SHP77 treated with DMSO at 0.1 percent for 48 hours (cell line): ENCODE data around the gene ARMC9.
"Not testable (repeated sequence)": the region's sequence is repeated elsewhere in the genome, so short reads cannot be mapped to it uniquely, and the experiment has no call there.

Experiments
- DNase-seq: peaks from one replicate; lab custom pipeline; 2025; lab: John Stamatoyannopoulos, UW

The ARMC9 gene

DNA sequence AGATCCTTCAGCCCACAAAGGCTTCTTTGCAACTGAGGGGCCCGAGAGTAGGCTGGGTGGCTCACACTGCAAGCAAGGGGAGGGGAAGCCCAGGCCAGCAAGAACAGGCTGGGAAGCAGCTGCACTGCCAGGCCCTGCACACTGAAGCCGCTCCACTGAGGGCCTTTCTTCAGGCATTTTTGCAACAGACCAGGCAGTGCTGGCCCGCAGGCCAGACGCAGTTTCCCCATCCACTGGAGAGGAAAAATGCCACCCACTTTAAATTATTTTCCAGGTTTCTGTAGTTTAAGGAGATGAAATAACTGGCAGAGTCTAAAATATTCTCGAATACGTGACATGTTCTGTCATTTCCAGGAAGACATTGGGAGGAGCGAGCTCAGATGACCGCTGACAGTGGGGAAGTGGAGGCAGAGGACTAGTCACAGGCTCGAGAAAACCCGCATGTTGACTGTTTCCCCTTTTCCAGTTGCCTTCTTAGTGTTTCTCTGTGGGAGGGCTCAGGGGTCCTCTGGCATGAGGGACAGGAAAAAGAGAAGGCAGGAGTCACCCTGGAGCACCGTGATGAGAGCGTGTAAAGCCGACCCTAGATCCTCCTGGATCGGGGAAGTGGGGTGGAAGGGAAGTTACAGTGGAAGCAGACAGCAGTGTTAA is 143.8 kb downstream of the ARMC9 start:
- no peak for DNase-seq

DNA sequence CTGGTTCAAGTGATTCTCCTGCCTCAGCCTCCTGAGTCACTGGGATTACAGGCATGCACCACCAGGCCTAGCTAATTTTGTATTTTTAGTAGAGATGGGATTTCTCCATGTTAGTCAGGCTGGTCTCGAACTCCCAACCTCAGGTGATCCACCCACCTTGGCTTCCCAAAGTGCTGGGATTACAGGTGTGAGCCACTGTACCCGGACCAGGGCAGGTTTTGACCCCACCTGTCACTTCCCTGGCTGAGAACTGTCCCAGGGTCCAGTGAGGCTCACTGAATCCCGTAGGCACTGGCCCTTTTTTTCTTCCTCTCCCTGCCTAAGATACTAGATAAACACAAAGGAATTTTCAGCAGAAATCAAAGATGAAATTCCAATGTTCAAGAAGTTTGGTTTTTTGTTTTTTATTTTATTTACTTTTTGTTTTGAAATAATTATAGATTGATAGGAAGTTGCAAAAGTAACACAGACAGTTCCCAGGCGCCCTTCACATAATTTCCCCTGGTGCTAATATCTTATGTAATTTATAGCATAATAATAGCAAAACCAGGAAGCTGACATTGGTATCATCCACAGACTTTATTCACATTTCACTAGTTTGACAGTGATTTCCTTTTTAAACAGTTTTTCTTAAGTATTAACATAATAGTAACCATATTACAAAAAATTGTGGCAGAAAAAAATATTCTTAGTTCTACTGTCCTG is 144.7 kb downstream of the ARMC9 start:
- DNase-seq: no peak

GRCh38 chr2:231343988-231344387 is 145.6 kb downstream of the ARMC9 start:
- no peak for DNase-seq

DNA sequence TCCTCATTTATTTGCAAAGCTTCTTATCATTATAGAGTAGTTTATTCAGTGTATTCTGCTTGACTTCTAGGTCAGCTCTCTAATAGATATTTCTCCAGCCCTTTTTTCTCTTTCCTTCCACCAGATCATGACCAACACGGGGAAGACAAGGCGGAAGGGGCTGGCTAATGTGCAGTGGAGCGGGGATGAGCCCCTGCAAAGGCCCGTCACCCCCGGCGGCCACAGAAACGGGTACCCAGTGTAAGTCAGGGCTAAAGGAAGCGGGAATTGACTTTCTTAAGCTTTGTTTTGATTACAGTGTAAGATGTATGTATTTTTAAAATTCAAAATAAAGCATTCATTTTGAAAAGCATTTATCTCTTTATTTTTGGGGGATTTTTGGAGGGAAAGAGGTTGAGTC is 146.4 kb downstream of the ARMC9 start:
- no peak for DNase-seq

GRCh38 chr2:231347081-231347480 is 148.7 kb downstream of the ARMC9 start:
- no peak for DNase-seq

GRCh38 chr2:231347638-231348037 is 149.2 kb downstream of the ARMC9 start:
- no peak for DNase-seq

- no peak for DNase-seq
Observed at GRCh38 chr2:231348173-231348572, 149.7 kb downstream of the ARMC9 start.

DNA sequence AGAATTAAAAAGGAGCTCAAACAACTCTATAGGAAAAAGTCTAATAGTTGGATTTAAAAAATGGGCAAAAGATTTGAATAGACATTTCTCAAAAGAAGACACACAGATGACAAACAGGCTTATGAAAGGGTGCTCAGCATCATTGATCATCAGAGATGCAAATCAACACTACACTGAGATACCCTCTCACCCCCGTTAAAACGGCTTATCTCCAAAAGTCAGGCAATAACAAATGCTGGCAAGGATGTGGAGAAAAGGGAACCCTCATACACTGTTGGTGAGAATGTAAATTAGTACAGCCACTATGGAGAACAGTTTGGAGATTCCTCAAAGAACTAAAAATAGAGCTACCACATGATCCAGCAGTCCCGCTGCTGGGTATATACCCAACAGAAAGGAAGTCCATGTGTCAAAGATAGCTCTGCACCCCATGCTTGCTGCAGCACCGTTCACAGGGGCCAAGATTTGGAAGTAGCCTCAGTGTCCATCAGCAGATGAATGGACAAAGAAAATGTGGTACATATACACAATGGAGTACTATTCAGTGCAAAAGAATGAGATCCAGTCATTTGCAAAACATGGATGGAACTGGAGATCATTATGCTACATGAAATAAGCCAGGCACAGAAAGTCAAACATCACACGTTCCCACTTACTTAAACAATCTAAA is 150.4 kb downstream of the ARMC9 start:
- no peak for DNase-seq

- DNase-seq: not testable (repeated sequence)
Observed at GRCh38 chr2:231349374-231349735, 150.9 kb downstream of the ARMC9 start.

DNA sequence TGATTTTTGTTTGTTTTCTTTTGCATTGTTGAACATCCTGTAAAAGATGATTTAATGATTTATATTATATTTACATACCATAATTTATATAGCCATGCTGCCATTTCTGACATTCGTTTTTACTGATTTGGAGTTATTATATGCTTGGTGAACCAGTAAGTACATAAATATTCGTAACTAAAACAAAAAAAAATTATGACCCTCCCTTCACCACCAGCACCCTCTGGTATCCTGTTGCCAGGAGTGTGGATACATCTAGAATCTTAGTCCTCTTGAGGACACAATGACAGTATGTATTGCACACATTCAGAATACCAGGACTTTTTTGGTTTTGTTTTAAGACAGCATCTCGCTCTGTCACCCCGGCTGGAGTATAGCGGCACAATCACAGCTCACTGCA is 153.2 kb downstream of the ARMC9 start:
- no peak for DNase-seq

DNA sequence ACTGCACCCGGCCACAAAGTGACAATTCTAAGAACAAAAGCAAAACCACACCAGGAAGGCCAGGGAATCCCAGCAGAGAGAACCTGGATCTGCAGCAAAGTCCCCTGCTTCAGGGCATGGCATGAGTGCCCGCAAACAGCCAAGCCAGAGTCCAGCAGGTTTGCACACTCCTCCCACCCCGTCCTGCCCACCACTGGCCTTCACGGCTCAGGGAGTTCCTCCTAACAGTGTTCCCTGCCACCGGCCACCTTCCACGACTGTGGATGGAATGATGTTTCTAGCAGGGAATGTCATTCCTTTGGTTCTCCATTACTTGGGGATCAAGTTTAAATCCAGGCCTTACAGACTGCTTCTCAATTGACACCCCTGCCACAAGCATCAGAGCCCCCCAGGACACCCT is 155.0 kb downstream of the ARMC9 start:
- no peak for DNase-seq

DNA sequence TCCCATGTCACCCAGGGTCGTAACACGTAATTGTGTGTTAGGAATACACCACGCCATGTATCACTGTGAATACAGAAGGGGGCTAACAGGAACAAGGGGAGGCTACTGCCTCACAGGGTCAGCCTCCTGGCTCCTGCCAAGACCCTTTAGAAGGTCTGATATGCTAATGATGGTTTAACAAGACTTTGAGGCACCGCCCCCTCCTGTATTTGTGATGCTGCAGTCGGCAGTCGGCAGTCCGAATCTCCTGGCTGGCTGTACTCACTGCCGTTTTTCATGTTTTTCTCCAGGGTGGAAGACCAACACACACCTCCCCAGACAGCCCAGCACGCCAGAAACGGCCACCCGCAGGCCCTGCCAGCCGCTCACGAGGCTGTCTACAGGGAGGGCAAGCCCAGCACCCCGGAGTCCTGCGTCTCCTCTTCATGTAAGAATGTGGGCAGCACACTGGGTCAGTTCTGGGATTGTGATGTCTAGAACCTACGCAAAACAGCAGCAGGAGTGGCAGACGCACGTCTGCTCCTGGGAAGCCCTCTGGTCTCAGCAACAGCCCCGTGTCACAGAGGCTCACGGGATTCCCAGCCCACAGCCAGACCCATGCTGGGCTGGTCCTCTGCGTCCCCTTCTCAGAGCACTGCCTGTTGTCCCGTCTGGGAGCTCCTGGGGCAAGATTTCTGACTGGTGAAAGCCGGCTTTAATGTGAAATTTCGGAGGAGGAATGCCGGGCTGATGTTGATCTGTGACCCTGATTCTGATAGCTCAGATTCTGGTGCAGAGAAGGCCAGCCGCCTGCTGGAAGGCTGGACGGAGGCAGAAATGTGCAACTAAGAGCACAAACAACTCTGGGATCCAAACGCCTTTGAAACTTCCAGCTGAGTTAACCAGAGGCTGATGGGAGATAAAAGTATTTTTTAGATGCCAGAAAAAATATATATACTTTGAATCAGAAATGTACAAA is 157.4 kb downstream of the ARMC9 start:
- DNase-seq: no peak

GRCh38 chr2:231356466-231356844 is 158.0 kb downstream of the ARMC9 start:
- DNase-seq: no peak

DNA sequence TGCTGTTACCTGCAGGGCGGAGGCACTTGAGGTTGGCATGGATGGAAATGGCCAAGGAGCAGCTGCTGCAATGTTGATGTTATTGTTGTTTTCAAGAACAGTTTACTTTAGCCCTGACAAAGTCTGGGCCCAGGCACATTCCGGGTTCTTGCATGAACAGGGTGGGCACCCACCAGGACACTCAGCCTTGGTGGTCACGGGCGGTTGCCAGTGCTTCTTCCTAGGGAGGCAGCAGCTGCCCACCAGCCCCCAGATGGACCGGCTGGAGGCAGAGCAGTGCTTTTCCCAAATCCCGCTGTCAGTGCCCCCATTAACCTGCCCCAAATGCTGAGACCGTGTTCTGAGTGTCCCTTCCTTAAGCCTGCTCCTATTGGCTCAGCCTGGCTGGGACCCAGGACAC is 158.6 kb downstream of the ARMC9 start:
- DNase-seq: no peak

DNA sequence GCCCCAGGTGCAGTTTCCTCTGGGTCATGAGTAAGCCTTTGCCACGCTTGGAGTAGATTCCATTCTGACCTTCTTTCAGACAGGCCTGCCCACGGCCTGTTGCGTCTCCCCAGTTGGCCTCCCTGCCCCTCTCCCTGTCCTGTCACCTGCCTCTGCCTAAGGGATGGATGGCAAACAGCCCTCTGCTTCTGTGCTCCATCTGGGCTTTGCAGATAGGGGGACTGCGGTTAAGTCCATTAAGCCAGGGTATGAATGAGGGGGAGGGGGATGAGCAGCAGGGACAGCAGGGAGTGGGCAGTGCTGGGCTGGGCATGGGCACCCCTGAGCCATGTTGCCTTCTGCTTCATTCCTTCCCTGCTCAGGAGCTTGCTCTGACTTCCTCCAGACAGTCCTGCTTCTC is 159.5 kb downstream of the ARMC9 start:
- no peak for DNase-seq

DNA sequence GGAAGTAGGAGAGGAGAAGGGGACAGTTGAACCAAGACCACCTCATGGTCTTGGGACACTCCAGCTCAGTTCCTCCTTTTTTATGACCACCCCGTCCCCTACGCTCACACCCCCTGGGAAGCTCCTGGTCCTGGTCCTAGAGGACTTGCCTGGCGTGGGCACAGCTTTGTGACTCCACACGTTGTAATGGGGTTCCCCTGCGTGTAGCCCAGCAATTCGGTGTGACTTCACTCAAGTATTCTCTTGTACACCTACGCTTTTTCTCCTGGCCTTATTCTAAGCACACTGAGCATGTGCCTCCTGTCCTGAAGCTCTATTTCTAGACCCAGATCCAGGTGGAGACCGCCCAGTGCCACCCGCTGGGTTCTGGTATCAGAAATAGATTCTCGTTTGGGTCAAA is 161.0 kb downstream of the ARMC9 start:
- no peak for DNase-seq

DNA sequence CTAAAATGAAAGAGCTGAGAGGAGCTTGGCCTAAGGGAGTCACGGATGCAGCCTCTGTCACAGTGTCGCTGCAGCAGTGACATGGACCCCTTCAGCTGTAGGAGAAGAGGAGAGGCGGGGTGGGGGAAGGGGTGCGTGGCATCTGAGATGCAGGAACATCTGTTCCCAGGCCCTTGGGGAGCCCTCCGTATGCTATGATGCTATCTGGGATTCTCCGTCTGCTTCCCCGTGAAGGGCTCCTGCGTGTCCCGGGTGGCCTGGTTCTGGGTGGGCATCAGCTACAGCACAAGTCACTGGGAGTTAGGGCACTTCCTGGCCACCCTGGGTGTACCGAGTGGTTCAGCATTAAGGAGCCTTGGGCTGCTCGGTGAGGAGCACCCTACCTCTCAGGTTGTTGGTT is 161.5 kb downstream of the ARMC9 start:
- DNase-seq: no peak

DNA sequence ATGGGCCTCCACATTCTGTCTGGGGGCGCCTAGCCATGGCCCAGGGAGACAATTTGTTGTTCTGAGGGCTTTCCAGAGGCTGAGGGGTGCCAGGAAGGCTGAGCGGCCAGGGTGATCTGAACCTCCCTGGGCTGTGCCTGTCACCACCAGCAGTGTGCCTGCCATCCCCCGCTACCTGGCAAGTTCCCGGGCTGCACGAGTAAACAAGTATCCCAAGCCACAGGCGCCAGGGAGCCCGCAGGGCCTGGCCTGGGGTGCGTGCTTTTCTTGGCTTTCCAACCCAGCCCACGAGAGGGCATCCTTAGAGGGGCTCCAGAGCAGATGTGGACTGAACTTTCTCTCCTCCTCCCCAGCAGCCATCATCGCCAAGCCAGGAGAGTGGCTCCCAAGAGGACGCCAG is 162.0 kb downstream of the ARMC9 start:
- DNase-seq: no peak

- no peak for DNase-seq
Observed at GRCh38 chr2:231360881-231361371, 162.5 kb downstream of the ARMC9 start.

DNA sequence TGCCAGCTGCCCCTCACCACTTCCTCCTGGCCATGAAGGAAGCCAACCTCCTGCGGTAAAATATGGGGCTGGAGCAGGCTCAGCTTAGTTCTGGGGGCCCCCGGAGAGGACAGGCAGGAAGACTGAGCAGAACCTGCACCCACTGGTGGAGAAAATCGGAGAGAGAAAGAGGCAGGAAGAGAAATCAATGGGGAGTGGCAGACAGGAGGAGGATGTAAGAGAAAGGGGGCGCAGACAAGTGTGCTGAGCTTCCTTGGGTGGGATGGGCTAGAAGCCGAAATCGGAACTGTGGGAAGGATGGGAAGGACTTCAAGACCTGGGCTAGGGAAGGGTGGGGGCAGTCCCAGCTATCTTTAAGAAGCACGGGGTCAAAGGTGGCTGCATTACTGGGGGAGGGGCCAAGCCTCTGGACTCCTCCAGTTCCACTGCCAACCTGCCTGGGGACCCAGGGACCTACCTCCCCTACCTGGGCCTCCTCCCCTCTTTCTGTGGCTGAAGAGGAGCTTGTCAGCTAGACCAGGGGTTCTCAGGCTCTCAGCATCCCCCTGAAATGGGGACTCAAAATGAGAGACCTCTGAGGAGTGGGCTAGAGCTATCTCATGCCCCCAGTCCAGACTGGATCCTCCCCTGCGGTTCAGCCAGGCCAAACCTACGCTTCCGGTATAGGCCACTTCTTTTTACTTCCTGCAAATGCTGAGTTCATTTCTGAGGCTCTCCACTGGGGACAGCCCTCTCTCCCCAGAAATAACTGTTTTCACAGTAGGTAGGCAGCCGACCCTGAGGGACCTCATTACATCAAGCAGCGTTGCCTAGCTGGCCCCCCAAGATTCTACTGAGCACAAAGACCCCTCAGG is 163.5 kb downstream of the ARMC9 start:
- no peak for DNase-seq

GRCh38 chr2:231362555-231363184 is 164.2 kb downstream of the ARMC9 start:
- DNase-seq: no peak
